ENCODE results near the gene MCOLN3.

Gene MCOLN3

DNA sequence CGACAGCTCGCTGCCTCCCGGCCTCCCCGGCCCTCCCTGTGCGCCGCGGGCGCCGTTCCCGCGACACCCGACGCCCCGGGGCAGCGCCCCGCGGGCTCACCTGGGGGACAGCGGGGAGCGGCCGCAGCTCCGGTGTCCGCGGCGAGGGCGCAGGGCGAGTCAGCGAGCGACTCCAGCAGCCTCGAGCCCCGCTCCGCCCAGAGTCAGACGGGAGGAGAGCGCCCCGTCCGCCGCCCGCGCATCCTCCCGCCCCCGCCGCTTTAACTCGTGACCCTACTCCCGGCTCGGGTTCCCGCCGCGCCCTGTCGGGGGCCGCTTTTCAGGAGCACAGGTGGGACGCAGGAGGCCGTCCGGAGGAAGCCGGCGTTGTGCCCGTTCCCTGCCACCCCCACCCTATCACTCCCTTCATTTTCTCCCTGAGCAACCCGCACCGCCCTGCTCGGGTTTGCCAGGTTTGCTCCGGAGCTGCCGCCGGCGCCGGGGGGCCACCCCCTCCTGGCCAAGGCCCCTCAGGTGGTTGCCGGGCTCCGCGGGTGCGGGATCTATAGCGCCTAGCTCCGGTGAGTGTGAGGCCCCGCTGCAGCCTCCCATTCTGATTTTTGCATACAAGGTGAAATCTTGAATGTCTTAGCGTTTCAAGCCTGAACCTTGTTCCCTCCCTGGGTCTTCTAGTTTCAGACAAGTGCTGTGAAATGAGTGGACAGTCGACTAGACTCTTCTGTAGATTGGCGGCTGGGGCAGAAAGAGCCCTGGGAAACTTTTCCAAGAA lies at the start of gene MCOLN3:
Gene MCOLN3, minus strand, starts transcription at position 205 of the 769 bp plus-strand sequence. CDS start 3,140 bp downstream, outside the sequence.
- FAIRE-seq: no peak

GRCh38 chr1:85093644-85094043 lies 45.3 kb upstream of the MCOLN3 start:
- FAIRE-seq: no peak

- FAIRE-seq: no peak
Measured at GRCh38 chr1:85091671-85092280, 43.5 kb upstream of the MCOLN3 start.

- FAIRE-seq: no peak
Measured at GRCh38 chr1:85090225-85090624, 41.9 kb upstream of the MCOLN3 start.

- no peak for FAIRE-seq
Measured at GRCh38 chr1:85089203-85089602, 40.9 kb upstream of the MCOLN3 start.

DNA sequence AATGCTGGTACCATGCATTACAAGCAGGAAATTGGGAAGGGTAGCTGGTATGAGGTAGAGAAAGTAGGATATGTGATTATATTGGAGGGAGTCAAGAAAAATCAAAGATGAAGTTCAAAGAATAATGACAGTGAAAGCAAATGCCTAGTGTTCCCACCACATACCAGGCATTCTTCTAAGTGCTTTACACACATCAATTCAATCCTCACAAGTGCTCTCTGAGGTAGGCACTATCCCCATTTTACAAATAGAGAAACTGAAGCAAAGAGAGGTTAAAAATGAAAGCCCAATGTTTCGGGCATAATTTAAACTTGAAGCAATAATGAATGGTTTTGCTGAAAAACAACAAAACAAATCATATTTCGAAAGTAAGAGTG lies 40.1 kb upstream of the MCOLN3 start:
- no peak for FAIRE-seq

DNA sequence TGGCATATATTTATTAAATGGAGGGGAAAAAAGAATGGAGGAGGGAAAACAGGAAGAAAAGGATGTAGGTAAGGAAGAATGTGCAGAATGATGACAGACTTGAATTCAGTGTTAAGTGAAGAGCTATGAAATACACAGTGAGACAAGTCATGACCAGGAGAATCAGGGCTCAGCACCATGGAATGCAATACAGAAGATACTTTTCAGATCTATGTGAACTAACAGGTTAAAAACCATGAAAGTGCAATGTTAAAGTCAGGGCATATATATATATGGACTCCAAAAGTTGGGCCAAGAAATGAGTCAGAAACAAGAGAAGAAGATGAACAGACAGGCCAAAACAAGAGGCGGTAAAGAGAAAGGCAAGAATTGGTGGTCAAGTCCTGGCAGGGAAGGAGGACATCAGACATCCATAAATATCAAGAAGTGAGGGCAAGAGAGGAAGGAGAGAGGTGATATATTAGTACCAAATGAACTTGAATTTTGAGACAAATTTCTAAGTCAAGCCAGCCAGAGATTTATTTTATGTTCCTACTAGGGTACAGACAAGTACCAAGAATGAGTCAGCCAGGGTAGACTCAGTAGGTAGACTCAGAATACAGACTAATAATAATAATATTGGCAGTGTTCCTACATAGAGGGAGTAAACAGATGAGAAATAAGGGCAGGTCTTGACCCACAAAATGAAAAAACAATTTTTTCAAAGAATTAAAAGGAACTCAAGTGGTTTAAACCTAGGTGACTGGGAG lies 39.5 kb upstream of the MCOLN3 start:
- FAIRE-seq: no peak

DNA sequence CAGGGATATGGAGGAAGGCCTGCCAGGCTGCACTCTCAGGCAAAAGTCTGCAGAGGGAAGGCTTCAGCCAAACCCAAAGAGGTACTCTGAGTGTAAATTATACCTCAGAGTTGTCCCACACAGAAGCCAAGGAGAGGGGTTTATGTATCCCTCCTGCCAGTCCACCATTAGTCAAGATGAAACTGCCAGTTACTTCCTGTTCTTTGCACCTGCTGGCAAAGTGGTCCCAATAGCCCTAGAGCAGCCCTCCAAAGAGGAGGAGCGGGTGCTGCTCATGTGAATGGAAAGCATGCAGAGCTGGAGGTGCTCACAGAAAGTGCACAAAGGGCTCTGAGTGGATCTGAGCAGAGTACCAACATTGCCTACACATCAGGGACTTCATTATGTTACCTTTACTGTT lies 37.1 kb upstream of the MCOLN3 start:
- no peak for FAIRE-seq

- no peak for FAIRE-seq
Measured at GRCh38 chr1:85078903-85079302, 30.6 kb upstream of the MCOLN3 start.

- FAIRE-seq: no peak
Measured at GRCh38 chr1:85074365-85074964, 26.2 kb upstream of the MCOLN3 start.

DNA sequence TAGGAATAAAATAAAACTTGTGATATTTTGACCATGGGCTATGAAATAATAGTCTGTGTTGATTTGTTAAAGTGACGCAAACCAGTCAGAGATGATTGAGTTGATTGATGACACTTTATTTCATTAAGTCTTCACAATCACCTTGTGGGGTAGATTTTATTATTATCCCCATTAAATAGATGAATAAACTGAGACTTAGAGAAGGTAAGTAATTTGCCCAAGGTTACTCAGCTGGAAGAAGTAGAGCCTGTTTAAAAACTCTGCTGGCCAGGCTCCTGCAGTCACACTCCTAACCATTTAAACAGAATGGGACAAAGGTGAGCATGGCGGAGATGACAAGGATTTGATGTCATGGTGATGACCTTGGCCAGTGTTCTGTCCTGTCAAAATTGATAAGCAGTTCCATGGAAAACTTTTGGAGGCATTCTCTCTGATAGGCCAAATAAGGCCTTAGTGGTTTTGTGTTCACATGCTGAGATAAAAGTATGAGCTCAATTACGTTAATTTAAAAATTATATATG lies 22.7 kb upstream of the MCOLN3 start:
- no peak for FAIRE-seq

GRCh38 chr1:85068846-85069245 lies 20.5 kb upstream of the MCOLN3 start:
- FAIRE-seq: no peak

DNA sequence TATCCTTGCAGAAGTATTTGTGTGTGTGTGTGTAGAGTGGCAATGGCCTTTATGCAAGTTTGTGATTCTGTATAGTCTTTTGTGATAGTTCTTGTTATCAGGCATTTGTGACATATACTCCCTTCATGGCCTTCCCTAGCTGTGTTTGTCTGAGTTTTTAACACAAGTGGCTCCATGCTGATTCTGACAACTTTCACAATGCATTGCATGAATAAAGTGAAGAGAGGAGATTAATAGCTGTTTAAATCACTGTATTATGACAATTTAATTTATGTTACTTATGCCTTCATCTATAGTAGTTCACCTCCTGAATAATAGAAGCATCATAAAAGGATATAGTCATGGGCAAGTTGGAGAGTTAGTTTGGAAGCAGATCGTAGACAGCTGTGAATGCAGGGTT lies 17.2 kb upstream of the MCOLN3 start:
- no peak for FAIRE-seq

DNA sequence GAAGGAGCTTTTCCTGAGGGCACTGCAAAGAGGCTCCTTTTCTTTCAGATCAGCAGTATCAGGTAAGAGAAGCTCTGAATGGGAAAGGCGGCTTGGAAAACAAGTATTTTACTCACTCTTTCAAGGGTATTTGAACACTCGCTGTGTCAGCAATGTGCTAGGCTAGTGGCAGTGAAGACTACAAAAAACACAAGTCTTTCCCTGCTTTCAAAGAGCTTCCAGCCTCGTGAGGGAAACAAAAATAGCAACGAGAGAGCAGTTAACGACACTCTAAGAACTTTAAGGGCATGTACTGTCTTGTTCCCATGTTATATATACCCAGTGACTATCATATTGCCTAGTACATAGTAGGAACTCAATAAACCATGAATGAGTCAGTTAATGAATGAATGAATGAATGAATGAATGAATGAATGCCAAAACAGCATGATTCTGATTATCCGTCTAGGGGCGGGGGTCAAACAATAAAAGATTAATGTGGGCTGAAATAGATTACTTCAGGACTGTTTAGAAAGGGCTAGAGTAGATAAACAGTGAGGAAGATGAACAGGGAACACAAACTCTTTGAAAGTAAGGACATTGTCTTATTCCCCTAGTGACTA lies 14.2 kb upstream of the MCOLN3 start:
- no peak for FAIRE-seq

GRCh38 chr1:85061711-85062424 lies 13.6 kb upstream of the MCOLN3 start:
- peak; percentile 91 for FAIRE-seq

GRCh38 chr1:85060038-85060437 lies 11.7 kb upstream of the MCOLN3 start:
- no peak for FAIRE-seq

DNA sequence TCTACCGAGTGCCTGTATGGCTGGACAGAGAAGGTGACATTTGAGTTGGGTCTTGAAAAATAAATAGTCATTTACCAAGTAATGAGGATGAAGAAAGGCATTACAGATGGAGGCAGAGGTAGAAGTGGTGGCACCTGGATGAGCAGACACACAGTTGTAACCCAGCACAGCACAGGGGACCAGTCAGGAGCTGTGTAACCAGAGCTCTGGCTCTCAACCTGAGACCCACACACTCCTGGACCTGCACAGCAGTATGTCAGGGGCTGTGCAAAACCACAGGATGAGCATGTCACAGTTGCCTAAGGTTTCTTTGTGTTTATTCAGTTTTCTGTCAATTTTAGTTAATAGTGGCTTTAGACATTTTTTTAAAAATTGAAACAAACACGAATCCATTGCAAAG lies 11.3 kb upstream of the MCOLN3 start:
- FAIRE-seq: no peak

DNA sequence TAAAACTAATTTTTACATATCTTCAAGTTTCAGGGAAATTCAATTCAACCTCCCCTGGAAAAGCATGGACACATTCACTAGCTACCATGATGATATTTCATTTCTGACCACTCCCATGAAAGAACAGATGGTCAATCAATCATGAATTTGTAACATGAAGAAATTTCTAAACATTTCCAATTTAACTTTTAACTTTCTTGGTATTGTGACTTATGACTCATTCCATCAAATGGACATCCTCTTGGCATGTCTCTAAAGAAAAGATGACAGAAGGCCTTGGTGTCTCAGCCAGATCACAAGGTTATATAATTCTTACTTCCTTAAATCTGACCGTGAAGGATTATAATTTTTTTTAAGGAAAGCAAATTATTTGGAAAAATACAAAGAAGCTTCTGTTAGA lies 10.5 kb upstream of the MCOLN3 start:
- FAIRE-seq: no peak

GRCh38 chr1:85058311-85058710 lies 10.0 kb upstream of the MCOLN3 start:
- no peak for FAIRE-seq

DNA sequence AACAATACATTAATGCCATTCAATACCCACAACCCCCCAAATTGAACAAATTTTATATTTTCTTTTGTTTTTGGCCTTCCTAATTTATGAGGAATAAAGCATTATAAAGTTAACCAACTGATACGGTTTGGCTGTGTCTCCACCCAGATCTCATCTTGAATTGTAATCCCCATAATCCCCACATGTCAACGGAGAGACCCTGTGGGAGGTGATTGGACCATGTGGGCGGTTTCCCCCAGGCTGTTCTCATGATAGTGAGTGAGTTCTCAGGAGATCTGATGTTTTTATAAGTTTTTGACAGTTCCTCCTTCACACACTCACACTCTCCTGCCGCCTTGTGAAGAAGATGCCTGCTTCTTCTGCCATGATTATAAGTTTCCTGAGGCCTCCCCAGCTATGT lies 6.4 kb upstream of the MCOLN3 start:
- FAIRE-seq: no peak

- no peak for FAIRE-seq
Measured at GRCh38 chr1:85049735-85050166, 1.5 kb upstream of the MCOLN3 start.
